Right atrium auricular region (tissue), 2 donors: ENCODE data around the gene DCAF5. TPM values are rescaled to one million over a fixed set of nuclear protein-coding genes. Genes with fewer than 3 reads are reported as not detected.
"Not testable (repeated sequence)": the region's sequence is repeated elsewhere in the genome, so short reads cannot be mapped to it uniquely, and the experiment has no call there.

ENCODE experiments used
- DNase-seq: peaks from one replicate; pipeline ENCODE4 v3.0.0-alpha.2; 2019; ENCODE audit warnings: low spot score
- H3K27ac ChIP-seq, 2 donors: fragments of 200-600 bp; sonication (generic); 1 replicate in 1 of 2; 2 replicates in 1 of 2; pipeline ENCODE4 v1.5.1; 2016 to 2019
- H3K27me3 ChIP-seq, 2 donors: fragments of 200-600 bp; sonication (generic); one replicate each; pipeline versions ENCODE4 v1.5.1 to v1.6.0; 2017 to 2019
- H3K36me3 ChIP-seq: fragments of 200-600 bp; sonication (generic); one replicate; pipeline ENCODE4 v1.5.1; 2016
- H3K4me1 ChIP-seq, 2 donors: fragments of 200-600 bp; sonication (generic); one replicate each; pipeline versions ENCODE4 v1.5.1 to v1.6.0; 2017 to 2019
- H3K4me3 ChIP-seq, 2 donors: fragments of 200-600 bp; sonication (generic); 1 replicate in 1 of 2; 2 replicates in 1 of 2; pipeline ENCODE4 v1.5.1; 2017 to 2019; ENCODE audit warnings: mild to moderate bottlenecking in 1 of 2, moderate library complexity in 1 of 2
- H3K9me3 ChIP-seq, 2 donors: fragments of 200-600 bp; sonication (generic); one replicate each; pipeline ENCODE4 v1.5.1; 2019
- total RNA-seq, 2 donors: library from RNA; depleted of rRNA; stranded (reverse); fragments of >200 nt; gene quantifications; one replicate each; pipeline ENCODE4 v1.1.0, GENCODE V29; 2016
- TF ChIP-seq, protein P1 (sequence below), 2 donors: fragments of 200-600 bp; sonication (generic); IDR thresholded peaks; one replicate each; pipeline ENCODE4 v1.5.1; 2019; ENCODE audit warnings: antibody characterized with exemption in 2 of 2

DCAF5 gene
- total RNA-seq, 2 donors from 2014 or later = 33.1 to 38.8 TPM

GRCh38 chr14:69081271-69081670 lies 71.6 kb downstream of the DCAF5 start:
- no peak for DNase-seq
- Histone ChIP-seq H3K27ac (no peak overlapping the region), H3K9me3 (no peaks in the 10 kb centered on the region), H3K4me3 (no peak overlapping the region), H3K4me1 (peaks cover 0 to 18% of the 10 kb centered on the region in 2 donors), H3K27me3 (no peaks in the 10 kb centered on the region), H3K36me3 (peaks cover 19% of the 10 kb centered on the region)
- TF ChIP-seq, protein P1, sequence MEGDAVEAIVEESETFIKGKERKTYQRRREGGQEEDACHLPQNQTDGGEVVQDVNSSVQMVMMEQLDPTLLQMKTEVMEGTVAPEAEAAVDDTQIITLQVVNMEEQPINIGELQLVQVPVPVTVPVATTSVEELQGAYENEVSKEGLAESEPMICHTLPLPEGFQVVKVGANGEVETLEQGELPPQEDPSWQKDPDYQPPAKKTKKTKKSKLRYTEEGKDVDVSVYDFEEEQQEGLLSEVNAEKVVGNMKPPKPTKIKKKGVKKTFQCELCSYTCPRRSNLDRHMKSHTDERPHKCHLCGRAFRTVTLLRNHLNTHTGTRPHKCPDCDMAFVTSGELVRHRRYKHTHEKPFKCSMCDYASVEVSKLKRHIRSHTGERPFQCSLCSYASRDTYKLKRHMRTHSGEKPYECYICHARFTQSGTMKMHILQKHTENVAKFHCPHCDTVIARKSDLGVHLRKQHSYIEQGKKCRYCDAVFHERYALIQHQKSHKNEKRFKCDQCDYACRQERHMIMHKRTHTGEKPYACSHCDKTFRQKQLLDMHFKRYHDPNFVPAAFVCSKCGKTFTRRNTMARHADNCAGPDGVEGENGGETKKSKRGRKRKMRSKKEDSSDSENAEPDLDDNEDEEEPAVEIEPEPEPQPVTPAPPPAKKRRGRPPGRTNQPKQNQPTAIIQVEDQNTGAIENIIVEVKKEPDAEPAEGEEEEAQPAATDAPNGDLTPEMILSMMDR (IDR thresholded peaks at IDR 0.05) = no peak

GRCh38 chr14:69079747-69080146 lies 73.2 kb downstream of the DCAF5 start:
- peak overlapping the region; percentile 31 to 70 for H3K27ac ChIP-seq
- peaks cover 0 to 18% of the 10 kb centered on the region in 2 donors for H3K4me1 ChIP-seq
- H3K4me3 ChIP-seq = no peak overlapping the region
- TF ChIP-seq, protein P1 (IDR thresholded peaks at IDR 0.05) = no peak
- no peaks in the 10 kb centered on the region for H3K27me3 ChIP-seq
- H3K9me3 ChIP-seq = no peaks in the 10 kb centered on the region
- H3K36me3 ChIP-seq = peaks cover 22% of the 10 kb centered on the region
- no peak for DNase-seq

GRCh38 chr14:69079188-69079742 lies 73.7 kb downstream of the DCAF5 start:
- H3K4me3 ChIP-seq = no peak overlapping the region

GRCh38 chr14:69077841-69078240 lies 75.1 kb downstream of the DCAF5 start:
- TF ChIP-seq, protein P1 (IDR thresholded peaks at IDR 0.05) = no peak
- DNase-seq = no peak
- no peak overlapping the region for H3K4me3 ChIP-seq
- H3K27ac ChIP-seq = peak overlapping the region in 1 of 2 donors; percentile 70
- H3K4me1 ChIP-seq = peaks cover 0 to 18% of the 10 kb centered on the region in 2 donors
- H3K36me3 ChIP-seq = peaks cover 18% of the 10 kb centered on the region
- no peaks in the 10 kb centered on the region for H3K9me3 ChIP-seq
- H3K27me3 ChIP-seq = no peaks in the 10 kb centered on the region

More at GRCh38 chr14:69079188-69079742, 73.7 kb downstream of the DCAF5 start:
- peak overlapping the region; percentile 31 to 70 for H3K27ac ChIP-seq
- TF ChIP-seq, protein P1 (IDR thresholded peaks at IDR 0.05) = no peak
- peaks cover 22% of the 10 kb centered on the region for H3K36me3 ChIP-seq
- peaks cover 0 to 18% of the 10 kb centered on the region in 2 donors for H3K4me1 ChIP-seq
- DNase-seq = no peak
- H3K27me3 ChIP-seq = no peaks in the 10 kb centered on the region
- H3K9me3 ChIP-seq = no peaks in the 10 kb centered on the region

- H3K27me3 ChIP-seq, H3K9me3 ChIP-seq, H3K27ac ChIP-seq, H3K4me3 ChIP-seq, DNase-seq: not testable (repeated sequence)
- H3K4me1 ChIP-seq = peaks cover 0 to 18% of the 10 kb centered on the region in 2 donors
- H3K36me3 ChIP-seq = peaks cover 18% of the 10 kb centered on the region
Measured at GRCh38 chr14:69077185-69077584, 75.7 kb downstream of the DCAF5 start.

DNA sequence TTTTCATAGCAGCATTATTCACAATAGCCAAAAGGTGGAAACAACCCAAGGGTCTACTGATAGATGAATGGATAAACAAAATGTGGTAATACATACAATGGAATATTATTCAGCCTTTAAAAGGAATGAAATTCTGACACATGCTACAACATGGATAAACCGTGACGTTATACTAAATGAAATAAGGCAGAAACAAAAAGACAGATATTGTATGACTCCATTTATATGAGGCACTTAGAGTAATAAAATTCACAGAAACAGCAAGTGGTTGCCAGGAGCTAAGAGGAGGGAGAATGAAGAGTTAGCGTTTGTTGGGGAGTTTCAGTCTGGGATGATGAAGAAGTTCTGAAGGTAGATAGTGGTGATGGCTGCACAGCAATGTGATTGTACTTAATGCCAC lies 76.6 kb downstream of the DCAF5 start:
- Histone ChIP-seq H3K4me3 (no peak overlapping the region), H3K9me3 (no peaks in the 10 kb centered on the region), H3K36me3 (peaks cover 18% of the 10 kb centered on the region), H3K4me1 (peaks cover 0 to 18% of the 10 kb centered on the region in 2 donors), H3K27me3 (no peaks in the 10 kb centered on the region), H3K27ac (no peak overlapping the region)
- no peak for DNase-seq
- TF ChIP-seq, protein P1 (IDR thresholded peaks at IDR 0.05) = no peak
